Measurements from ENCODE around the gene B3GALT5.
A peak's percentile ranks its signal among the peaks of the same experiment; 100 is the strongest.
"Not testable (repeated sequence)": the region's sequence is repeated elsewhere in the genome, so short reads cannot be mapped to it uniquely, and the experiment has no call there.

The B3GALT5 gene

DNA sequence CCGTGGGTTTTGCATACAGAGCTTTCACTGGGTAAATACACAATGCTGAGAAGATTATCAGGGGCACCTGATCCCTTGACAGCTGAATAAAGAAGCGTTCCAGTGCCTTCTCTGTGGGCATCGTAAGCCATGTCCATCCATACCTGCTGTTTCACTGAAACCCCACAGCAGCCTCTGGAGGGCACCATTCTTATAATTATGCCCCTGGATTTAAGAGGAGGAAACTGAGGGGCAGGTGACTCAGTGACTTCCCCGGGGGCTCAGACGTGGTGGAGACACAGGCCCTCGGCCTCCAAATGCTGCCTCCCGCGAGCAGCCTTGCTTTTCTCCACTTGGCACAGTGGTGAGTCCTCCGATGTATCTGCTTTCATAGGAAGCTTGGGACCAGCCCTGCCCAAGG is 56.7 kb downstream of the B3GALT5 start:
- FAIRE-seq = no peak

DNA sequence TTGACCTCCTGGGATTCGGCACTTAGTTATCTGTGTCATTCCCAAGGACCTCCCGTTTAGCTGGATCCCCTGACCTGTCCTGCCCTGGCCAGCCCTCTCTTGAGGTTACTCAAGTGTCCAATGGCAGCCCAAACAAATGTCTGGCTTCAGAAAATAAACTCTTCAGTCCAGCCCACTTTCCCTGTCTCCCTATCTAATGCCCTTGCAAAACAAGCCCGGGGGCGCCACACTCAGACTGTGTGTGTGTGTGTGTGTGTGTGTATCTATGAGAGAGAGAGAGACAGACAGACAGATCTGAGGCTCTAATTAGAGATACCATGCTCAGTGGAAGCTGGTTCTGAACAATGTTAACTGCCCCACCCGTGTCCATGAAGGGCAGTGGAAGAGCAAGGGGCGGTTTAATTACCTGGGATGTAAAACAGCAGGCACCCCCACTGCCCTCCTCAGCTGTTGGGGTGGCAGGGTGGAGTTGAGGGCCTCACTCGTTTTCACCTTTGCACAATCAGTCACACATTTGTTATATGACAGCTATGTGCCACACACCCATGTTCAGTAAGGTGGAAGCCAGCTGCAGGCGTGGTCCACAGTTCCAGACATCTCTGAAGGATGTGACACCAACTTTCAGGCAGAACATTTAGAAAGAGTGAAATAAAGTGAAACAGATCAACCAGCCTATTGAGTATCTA is 57.4 kb downstream of the B3GALT5 start:
- FAIRE-seq = no peak

DNA sequence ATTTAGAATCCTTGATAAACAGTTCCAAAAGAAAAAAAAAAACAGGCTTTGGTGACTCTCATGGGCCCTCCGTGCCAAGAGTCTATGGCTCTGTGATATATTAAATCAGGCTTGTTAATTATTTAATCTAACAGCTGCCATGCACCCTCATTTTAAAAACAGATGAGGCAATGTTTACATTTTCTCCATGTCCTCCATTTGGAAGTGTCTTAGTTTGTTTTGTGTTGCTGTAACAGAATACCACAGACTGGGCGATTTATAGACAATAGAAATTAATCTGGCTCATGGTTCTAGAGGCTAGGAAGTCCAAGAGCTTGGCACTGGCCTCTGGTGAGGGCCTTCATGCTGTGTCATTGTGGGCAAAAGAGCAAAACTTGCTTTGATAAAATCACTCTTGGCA is 58.0 kb downstream of the B3GALT5 start:
- no peak for FAIRE-seq

DNA sequence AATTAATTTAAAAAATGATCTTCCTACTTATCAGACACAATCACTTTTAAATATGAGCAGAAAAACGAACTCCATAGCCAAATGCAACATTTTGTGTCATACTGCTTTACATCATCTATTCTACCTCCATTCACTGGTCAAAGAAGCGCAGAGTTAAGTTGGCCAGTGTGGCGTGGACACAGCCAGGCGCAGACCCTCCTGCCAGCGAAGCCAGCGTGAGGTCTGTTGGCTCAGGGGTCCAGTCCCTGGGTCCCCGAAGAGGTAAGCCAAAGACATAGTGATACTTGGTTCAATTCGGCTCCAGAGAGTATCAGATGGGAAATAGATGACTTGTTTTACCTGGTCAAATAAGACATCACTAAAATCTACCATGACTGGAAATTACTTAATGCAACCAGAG is 59.2 kb downstream of the B3GALT5 start:
- no peak for FAIRE-seq

DNA sequence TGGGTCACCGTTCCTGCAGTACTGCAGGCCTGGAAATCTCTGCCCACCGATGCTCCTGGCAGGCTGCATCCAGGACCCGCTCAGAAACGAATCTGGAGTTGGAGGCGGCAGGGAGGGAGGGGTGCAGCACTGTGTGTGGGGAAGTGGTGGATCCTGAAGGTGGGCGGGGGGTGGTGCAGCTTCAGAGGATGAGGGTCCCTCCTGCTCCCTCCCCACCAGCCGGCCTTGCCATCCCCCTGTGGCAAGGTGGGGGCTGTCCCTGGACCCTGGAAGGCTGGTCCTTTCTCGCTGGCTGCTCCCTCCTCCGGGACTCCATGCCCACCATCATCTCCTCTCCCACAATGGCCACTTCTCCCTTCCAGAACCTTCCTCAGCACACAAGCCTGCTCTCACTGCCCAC is 60.4 kb downstream of the B3GALT5 start:
- no peak for FAIRE-seq

DNA sequence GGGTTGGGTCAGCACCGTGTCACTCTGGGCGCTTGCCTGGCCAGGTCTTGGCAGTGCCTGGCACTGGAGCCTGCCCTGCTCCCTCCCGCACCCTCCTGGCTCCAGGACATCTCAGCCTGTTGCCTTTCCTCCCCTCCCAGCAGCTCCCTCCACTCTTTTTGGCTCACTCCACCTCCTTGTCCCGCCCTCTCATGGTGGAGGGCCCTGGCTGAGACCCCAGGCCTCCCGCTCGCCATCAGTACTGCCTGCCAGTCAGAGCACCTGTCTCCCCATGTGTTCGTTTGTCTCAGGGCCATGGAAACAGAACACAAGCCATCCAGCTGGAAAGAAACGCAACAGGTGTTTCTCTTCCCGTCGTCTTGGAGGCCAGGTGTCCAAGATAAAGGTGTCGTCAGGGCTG is 61.0 kb downstream of the B3GALT5 start:
- FAIRE-seq = no peak

DNA sequence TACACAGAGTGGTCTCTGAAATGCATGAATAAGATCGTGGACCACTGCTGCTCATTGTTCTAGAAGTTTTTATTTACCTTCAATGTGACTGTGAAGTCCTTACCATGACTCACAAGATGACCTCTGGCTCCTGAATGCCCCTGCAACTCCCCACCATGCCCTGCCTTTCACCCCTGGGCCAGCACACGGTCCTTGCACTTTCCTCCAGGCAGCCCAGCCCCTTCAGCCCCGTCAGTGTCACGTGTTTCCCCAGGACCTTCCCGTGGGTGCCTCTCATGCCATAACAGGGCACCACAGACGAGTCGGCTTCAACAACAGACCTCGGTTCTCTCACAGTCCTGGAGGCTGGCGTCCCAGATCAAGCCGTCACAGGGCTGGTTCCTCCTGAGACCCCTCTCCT is 62.1 kb downstream of the B3GALT5 start:
- FAIRE-seq = no peak

DNA sequence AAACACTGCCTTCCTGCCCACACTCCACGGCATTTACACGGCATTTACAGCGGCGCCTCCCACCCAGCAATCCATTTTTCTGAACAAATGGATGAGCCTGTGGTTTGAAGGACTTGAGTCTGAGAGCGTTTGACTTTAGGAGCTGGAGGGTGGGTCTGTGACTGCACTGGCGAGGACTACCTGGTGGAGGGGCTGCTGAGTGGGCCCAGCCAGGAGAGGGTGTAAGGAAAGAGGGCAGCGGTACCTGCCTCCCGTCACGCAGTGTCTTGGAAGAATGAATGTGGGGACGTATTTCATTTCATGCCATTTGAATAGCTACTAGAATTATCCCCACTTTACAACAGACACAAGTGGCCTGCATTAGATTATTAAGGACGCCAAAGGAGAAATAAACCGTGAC is 62.9 kb downstream of the B3GALT5 start:
- no peak for FAIRE-seq

DNA sequence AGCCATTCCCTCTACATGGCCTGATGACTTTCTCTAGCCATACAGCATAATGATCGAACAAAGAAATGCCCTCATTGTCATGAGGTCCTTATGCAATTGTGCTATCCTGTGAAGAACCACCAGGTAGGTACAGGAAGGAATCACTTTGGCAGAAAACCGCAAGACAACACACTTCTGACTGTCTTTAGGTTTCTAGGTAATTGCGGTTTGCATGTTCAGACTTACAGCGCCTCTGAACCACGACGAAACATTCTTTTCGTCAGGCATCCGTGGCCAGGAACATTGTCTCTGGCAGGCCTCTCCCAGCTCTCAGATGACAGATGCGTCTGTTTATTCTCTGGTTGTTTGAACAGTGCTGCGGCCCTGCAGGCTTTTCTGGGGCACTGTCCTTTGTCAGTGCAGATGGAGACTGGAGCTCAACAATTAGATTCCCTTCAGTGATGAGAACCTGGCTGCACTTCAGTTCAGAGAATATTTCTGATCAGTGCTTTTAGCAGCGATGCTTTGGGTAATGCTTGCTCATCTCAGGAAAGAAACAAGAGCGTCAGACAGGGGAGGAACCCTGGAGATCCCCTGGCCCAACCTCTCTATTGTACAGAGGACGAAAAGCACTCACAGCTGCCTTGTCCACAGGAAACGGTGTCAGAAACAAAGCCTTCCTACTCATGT is 63.4 kb downstream of the B3GALT5 start:
- no peak for FAIRE-seq

DNA sequence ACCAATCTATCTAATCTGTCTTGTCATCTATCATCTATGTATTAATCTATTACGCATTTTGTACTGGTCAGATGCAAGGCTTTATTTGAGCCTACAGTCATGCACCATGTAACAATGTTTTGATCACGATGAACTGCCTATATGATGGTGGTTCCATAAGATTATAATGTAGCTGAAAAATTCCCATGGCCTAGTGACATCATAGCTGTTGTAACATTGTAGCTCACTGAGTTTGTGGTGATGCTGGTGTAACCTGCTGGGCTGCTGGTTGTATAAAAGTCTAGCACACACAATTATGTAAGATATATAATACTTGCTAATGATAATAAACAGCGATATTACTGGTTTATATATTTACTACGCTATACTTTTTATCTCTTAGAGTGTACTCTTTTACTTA is 67.5 kb downstream of the B3GALT5 start:
- FAIRE-seq = no peak

DNA sequence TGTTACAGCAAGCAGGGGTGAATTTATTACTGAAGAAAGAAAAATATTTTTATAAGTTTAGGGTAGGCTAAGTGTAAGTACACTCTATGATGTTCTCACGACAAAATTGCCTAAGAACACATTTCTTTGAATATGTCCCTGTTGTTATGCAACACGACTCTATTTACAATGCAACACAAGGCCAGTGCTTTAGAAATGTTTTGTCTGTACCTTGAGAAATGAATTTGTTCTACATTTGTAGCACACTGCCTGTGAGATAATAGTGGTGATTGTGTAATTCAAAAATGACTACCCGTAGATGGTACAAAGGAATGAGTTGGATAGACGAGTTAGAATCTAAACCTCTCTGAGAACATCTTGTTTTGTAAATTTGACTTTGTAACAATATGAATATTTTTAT is 68.5 kb downstream of the B3GALT5 start:
- no peak for FAIRE-seq

DNA sequence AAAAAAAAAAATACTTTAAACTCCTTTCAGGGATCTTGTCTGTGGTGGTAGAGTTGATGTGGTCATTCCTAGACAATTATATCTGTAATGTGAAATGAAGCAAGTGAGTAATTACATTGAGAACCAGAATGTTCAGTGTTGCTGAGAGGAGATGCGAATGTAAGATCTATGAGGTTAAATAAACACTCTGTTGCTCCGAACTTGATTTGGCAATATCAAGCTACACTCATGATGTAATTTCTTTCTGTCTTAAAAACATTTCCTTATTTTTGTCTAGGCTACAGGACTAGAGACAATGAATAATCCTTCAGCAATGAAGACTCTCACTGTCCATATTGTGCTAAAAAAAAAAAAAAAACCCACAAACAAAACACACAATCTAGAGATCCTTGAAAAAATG is 69.1 kb downstream of the B3GALT5 start:
- FAIRE-seq = peak; percentile 4

DNA sequence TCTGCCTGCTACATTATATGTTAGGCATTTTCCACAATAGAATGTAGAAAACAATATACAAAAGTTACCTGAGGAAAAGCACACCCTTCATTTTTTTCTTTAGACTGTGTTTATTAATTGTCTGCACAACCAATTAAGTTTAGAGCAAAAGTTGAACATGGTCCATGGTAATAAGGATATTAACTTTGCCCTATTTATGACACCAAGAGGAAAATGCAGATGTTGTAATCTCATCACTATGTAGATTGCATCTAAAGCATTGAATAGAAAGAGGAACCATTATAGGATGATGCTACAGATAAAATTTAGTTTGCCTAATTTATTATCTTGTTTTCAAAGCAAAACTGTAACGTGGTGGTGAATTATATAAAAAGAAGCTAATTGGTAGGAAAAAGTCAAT is 72.5 kb downstream of the B3GALT5 start:
- no peak for FAIRE-seq

DNA sequence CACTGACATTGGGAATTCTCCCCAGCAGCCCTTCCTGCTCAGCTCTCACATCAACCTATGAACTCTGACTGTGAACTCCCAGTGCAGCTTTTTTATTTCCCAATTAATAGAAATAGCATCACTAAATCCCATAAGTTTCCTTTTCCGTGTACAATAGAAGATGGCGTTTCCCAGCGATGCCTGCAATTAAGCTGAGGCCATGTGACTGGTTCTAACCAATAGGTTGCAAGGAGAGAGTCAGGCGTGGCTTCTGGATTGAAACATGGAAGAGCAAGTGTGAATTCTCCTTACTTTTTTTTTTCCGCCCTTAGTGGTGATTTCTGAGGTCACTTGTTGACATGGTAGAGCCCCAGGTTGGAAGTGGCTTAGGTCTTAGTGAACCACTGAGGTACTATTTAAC is 73.3 kb downstream of the B3GALT5 start:
- no peak for FAIRE-seq

DNA sequence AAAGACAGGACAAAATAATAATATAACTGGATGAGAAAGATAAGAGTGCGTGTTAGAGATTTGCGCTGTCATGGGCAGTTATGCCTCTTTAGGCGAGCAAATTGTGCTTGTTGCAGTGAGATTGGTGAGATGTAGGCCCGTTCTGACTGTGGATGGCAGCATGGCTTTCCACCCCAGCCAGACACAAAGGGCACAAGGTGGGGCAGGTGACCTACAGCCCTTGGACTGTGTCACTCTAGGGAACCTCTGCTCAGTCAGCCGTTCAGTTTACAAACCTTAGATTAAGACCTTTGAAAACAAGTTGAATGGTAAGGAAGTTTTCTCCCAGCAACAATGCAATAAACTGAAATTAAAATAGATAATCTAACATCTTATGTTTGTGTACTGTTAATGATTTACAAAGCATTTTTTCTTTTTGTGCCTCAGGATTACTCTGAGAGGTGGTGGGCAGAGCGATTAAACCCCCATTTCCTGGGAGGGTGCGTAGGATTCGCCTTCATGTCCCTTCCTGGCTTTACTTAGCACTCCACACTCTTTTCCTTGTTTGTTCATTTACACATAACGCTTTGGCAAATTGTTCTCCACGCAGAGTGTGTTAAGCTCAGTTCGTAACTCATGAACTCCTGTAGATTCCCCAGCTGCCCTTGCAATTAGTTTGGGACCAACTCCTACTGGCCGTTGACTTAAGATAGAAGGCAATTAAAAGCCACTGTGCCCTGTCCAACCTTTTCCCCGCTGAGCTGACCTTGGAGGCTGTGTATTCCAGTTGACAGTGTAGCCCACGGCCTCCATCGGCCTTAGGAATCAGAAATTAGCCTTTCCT is 74.1 kb downstream of the B3GALT5 start:
- no peak for FAIRE-seq

DNA sequence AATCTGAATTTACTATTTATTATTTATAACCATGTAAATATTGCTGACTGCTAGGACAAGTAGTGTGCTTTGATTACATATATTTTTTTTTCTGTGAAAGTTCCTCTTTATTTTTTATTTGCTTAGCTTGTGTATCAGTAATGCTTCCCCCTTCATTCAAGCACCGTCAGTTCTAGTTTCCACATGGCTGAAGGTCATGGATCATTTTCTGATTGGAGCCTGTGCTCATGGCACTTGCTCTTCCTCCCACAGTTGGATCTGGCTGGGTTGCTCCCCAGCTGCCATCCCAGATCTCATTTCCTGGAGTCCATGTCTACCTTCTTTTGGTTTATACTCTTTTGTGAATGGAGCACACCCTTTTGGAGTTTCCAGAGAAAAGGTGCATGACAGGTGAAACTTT is 75.3 kb downstream of the B3GALT5 start:
- no peak for FAIRE-seq

DNA sequence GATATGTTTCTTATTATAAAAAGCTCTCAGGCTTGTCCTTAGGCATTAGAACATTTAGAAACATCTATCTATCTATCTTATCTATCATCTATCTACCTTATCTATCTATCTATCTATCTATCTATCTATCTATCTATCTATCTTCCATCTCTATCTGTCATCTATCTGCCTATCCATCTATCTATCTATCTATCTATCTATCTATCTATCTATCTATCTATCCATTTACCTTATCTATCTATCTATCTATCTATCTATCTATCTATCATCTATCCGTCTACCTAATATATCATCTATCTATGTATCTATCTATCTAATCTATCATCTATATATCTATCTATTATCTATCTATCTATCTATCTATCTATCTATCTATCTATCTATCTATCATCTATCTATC is 77.1 kb downstream of the B3GALT5 start:
- not testable (repeated sequence) for FAIRE-seq

DNA sequence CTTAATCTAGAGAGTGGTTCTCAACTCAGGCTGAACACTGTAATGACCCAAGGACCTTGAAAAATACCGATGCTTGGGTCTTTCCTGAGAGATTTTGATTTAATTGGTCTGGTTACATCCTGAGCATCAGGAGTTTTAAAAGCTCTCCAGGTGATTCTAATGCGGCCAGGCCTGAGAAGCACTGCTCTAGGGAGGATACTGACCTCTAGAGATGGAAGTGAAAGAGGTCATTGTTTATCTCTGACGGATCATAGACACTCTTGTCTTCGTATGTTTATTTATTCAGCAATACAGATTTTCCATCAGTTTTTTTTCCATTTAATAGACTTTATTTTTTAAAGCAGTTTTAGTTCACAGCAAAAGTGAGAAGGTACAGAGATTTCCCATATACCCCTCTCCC is 77.7 kb downstream of the B3GALT5 start:
- no peak for FAIRE-seq

DNA sequence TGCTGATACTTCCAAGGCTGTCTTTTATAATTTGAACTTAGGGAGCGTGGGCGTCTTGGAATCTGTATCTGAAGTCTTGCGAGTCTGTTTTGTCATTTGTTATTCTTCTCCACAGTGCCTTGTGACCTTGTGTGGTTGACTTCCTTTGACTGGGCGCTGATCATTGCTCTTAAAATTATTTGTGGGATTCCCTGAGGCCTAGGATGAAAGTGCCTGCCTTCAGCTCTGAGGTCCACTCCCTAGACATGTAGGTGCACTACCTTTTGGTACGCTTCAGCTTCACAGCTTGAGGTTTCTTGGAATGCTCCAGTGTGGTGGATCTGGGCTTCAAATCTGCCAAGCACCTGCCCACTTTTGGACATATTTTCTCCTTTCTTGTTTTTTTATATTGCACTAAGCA is 82.0 kb downstream of the B3GALT5 start:
- FAIRE-seq = no peak

DNA sequence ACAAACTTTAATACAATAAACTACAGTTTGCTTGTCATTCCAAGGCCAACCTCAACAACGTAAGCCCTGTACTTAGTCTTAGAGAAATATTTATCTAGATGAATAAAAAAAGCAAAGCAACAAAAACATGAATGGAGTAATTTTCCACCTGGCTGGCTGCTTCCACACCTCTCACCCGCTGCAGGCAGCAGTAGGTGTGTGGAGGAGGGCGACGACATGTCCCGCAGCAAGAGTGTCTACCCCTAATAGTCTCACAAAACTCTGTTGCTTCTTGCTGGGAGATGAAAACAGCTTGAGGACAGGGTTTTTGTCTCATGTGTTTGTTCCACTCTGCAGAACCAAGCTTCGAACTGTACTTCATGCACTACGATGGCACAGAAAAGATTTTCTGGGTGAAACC is 83.5 kb downstream of the B3GALT5 start:
- FAIRE-seq = no peak

DNA sequence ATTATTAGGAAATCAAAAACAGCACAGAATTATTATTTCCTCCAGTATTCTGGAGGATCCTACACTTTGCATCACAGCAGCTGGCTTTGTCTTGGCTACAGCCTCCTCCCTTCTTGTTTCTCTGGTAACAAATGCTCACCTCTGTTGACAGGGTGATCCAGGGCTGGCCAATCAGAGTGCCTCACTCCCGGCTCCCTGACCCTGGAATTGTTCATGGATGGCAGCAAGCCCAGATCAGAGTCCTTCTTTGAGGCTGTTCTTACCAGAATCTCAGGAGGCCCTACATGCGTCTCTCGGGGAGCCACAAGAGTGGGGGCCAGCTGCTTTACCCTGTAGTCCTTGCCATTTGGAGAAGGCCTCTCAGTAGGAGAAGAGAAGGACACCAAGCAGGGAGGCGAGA is 83.9 kb downstream of the B3GALT5 start:
- FAIRE-seq = no peak

DNA sequence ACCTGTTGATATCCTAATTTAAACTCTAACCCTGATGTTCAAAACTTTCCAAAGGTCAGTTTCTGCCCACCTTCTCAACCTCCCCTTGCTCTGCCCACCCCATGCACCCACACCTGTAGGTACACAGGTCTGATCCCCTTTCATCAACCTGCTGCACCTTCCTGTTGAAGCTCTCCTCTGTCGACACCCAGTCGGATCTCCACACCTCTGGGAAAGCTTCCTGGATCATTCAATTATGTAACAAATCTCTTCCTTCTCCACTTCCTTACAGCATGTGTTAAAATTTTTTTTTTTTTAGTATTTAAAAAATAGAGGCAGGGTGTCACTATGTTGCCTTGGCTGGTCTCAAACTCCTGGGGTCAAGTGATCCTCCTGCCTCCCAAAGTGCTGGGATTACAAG is 87.6 kb downstream of the B3GALT5 start:
- no peak for FAIRE-seq

DNA sequence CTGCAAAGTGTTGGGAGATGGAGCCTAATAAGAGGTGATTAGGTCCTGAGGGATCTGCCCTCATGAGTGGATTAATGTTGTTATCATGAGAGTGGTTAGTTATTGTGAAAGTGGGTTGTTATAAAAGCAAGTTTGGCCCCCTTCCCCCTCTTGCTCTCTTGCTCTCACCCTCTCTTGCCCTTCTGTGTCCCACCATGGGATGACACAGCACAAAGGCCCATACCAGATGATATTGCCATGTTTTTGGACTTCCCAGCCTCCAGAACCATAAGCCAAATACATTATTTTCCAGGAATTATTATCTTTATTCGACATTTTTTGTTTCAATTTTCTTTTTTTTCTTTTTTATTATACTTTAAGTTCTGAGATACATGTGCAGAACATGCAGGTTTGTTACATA is 90.8 kb downstream of the B3GALT5 start:
- no peak for FAIRE-seq

DNA sequence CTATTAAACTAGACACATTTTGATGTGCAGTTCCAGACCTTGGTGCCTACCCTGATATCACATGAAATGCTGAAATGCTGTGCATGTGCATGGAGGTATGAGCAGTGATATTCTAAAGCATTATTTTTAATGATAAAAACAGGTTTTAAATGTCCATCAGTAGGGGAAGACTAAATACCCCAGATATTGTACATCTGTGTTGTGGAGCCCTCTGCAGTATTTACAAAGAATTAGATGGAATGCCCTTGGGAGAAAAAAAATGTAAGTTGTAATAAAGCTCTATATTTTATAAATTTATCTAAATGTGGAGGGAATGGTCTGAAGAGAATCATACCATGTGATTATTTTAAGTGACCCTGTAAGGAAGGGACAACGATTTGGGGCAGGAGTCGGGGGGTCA is 93.1 kb downstream of the B3GALT5 start:
- no peak for FAIRE-seq
